Tibial nerve (tissue), 4 donors: ENCODE results near the gene DHFR. TPM values are rescaled to one million over a fixed set of nuclear protein-coding genes. Genes with fewer than 3 reads are reported as not detected.

ENCODE experiments used
- DNase-seq, 2 donors: peaks; one replicate each; pipeline ENCODE4 v3.0.0-alpha.2; 2019; ENCODE audit warnings: low spot score in 2 of 2
- H3K27ac ChIP-seq, 4 donors: fragments of 200-600 bp; sonication (generic) in 3 of 4; one replicate each; pipeline ENCODE4 v1.5.1; 2017 to 2019; ENCODE audit warnings: mild to moderate bottlenecking in 1 of 4
- H3K27me3 ChIP-seq, 2 donors: fragments of 200-600 bp; sonication (generic) in 1 of 2; one replicate each; pipeline versions ENCODE4 v1.5.1 to v1.6.0; 2017 to 2019
- H3K36me3 ChIP-seq, 3 donors: fragments of 200-600 bp; sonication (generic); one replicate each; pipeline ENCODE4 v1.5.1; 2018 to 2019
- H3K4me1 ChIP-seq, 4 donors: fragments of 200-600 bp; sonication (generic) in 3 of 4; one replicate each; pipeline ENCODE4 v1.5.1; 2017 to 2019
- H3K4me3 ChIP-seq, 4 donors: fragments of 200-600 bp; sonication (generic) in 3 of 4; one replicate each; pipeline ENCODE4 v1.5.1; 2017 to 2019; ENCODE audit warnings: mild to moderate bottlenecking in 1 of 4, moderate library complexity in 1 of 4
- H3K9me3 ChIP-seq, 4 donors: fragments of 200-600 bp; sonication (generic) in 3 of 4; one replicate each; pipeline ENCODE4 v1.5.1; 2017 to 2019
- EP300 ChIP-seq, 2 donors: sonication (generic); formaldehyde crosslinking; IDR thresholded peaks; one replicate each; pipeline ENCODE4 v1.6.1; 2017; ENCODE audit warnings: antibody characterized with exemption in 2 of 2, mild to moderate bottlenecking in 1 of 2
- POLR2A ChIP-seq, 2 donors: fragments of 450-650 bp; IDR thresholded peaks; one replicate each; pipeline ENCODE4 v1.6.1; 2017; ENCODE audit warnings: antibody characterized with exemption in 2 of 2, mild to moderate bottlenecking in 2 of 2, moderate library complexity in 2 of 2
- WGBS, 2 donors: methylation state at CpG; one replicate each; pipeline ENCODE4 v1.1.5; 2018; 5-methylcytosine and 5-hydroxymethylcytosine counted together
- total RNA-seq, 4 donors: library from RNA; depleted of rRNA; stranded (reverse); fragments of >200 nt; gene quantifications; one replicate each; pipeline ENCODE4 v1.1.0, GENCODE V29; 2016
- TF ChIP-seq, protein P1 (sequence below), 5 experiments: fragments of 200-600 bp in 3 of 5; fragments of 450-650 bp in 2 of 5; sonication (generic) in 3 of 5; IDR thresholded peaks; one replicate each; pipeline ENCODE4 v1.5.1; 2016 to 2019; ENCODE audit warnings: antibody characterized with exemption in 5 of 5, mild to moderate bottlenecking in 3 of 5, moderate library complexity in 2 of 5

Gene DHFR
- total RNA-seq, 4 donors from 2014 or later = 4.8 to 20.8 (median 12.0) TPM

DNA sequence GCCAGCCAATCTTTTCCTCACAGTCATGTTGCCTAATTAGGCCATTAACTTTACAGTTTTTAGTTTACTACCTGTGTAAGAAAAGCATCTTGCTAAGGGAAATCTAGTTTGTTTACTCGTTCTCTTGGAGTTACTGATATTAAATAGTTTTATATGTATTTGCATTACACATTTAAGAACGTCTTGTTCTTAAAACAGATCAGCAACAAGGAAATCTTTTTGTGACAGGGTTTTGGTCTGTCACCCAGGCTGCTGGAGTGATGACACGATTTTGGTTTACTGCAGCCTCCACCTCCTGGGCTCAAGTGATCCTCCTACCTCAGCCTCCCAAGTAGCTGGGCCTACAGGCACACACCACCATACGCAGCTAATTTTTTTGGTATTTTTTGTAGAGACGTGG is 29.6 kb downstream of the DHFR start:
- no peak for TF ChIP-seq EP300 (IDR thresholded peaks at IDR 0.05)
- TF ChIP-seq, protein P1, sequence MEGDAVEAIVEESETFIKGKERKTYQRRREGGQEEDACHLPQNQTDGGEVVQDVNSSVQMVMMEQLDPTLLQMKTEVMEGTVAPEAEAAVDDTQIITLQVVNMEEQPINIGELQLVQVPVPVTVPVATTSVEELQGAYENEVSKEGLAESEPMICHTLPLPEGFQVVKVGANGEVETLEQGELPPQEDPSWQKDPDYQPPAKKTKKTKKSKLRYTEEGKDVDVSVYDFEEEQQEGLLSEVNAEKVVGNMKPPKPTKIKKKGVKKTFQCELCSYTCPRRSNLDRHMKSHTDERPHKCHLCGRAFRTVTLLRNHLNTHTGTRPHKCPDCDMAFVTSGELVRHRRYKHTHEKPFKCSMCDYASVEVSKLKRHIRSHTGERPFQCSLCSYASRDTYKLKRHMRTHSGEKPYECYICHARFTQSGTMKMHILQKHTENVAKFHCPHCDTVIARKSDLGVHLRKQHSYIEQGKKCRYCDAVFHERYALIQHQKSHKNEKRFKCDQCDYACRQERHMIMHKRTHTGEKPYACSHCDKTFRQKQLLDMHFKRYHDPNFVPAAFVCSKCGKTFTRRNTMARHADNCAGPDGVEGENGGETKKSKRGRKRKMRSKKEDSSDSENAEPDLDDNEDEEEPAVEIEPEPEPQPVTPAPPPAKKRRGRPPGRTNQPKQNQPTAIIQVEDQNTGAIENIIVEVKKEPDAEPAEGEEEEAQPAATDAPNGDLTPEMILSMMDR (IDR thresholded peaks at IDR 0.05) = no peak

GRCh38 chr5:80623999-80624398 is 30.8 kb downstream of the DHFR start:
- H3K27me3 ChIP-seq = no peaks in the 10 kb centered on the region
- no peak overlapping the region for H3K27ac ChIP-seq
- no peak for DNase-seq
- H3K4me3 ChIP-seq = no peak overlapping the region
- TF ChIP-seq, protein P1 (IDR thresholded peaks at IDR 0.05) = no peak
- TF ChIP-seq POLR2A (IDR thresholded peaks at IDR 0.05) = no peak
- no peak for TF ChIP-seq EP300 (IDR thresholded peaks at IDR 0.05)
- no peaks in the 10 kb centered on the region for H3K4me1 ChIP-seq
- H3K9me3 ChIP-seq = no peaks in the 10 kb centered on the region
- 20 to 34% methylated on average over 4 of the region's 4 CpGs for WGBS, 2 donors
- peaks cover 0 to 9% (median 0%) of the 10 kb centered on the region in 3 donors for H3K36me3 ChIP-seq

More for the DNA sequence above, 29.6 kb downstream of the DHFR start:
- Histone ChIP-seq H3K36me3 (peaks cover 0 to 20% (median 0%) of the 10 kb centered on the region in 3 donors), H3K27ac (no peak overlapping the region), H3K27me3 (no peaks in the 10 kb centered on the region), H3K9me3 (no peaks in the 10 kb centered on the region), H3K4me3 (no peak overlapping the region), H3K4me1 (no peaks in the 10 kb centered on the region)
- no peak for DNase-seq
- WGBS, 2 donors = 91 to 92% methylated on average over 5 of the region's 5 CpGs

GRCh38 chr5:80622756-80623155 is 32.0 kb downstream of the DHFR start:
- no peak overlapping the region for H3K27ac ChIP-seq
- H3K27me3 ChIP-seq = no peaks in the 10 kb centered on the region
- WGBS, 2 donors = 96 to 97% methylated on average over 2 of the region's 2 CpGs
- H3K4me3 ChIP-seq = no peak overlapping the region
- peaks cover 0 to 9% (median 0%) of the 10 kb centered on the region in 3 donors for H3K36me3 ChIP-seq
- DNase-seq = no peak
- H3K4me1 ChIP-seq = no peaks in the 10 kb centered on the region
- no peaks in the 10 kb centered on the region for H3K9me3 ChIP-seq
- TF ChIP-seq, protein P1 (IDR thresholded peaks at IDR 0.05) = no peak
- no peak for TF ChIP-seq POLR2A (IDR thresholded peaks at IDR 0.05)
- TF ChIP-seq EP300 (IDR thresholded peaks at IDR 0.05) = no peak

DNA sequence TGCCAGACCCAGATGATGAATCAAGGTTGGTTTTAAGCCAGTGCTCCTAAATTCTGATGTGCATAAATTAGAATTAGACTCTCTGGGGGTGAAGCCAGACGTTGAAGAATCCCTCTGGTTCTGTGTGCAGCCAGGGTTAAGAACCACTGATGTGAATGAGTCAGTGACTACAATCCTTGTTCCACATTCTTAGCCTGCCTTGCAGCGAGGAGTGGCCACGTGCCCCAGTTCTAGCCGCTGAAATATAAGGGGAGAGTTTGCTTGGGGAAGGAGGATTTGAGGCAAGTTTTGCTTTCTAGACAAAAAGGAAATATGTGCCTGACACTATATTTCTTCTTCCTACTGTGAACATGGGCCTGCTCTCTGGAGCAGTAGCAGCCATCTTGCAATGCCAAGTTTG is 34.6 kb downstream of the DHFR start:
- Histone ChIP-seq H3K27me3 (no peaks in the 10 kb centered on the region), H3K9me3 (no peaks in the 10 kb centered on the region), H3K27ac (no peak overlapping the region), H3K36me3 (peaks cover 0 to 9% (median 0%) of the 10 kb centered on the region in 3 donors), H3K4me1 (peaks cover 0 to 4% (median 0%) of the 10 kb centered on the region in 4 donors), H3K4me3 (no peak overlapping the region)
- TF ChIP-seq, protein P1 (IDR thresholded peaks at IDR 0.05) = no peak
- TF ChIP-seq EP300 (IDR thresholded peaks at IDR 0.05) (no peak), POLR2A (IDR thresholded peaks at IDR 0.05) (no peak)
- DNase-seq = no peak
- WGBS, 2 donors = 48 to 60% methylated on average over 4 of the region's 4 CpGs

DNA sequence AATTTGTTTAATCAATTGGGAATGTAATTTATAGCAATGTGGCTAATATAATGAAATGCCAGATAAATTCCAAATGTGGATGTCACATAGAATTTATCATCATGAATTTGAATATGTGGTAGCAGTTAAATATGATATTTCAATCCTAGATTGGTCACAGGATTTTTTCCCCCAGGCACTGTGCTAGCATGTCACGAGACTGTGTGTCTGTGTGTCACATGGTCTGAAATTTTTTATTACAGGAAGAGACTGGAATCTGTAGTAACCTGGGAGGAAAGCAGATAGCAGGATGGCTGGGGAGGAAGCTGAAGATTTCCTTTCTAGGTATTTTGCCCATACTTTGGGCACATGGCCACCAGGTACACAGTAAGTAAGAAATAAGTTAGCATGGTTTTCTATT is 35.7 kb downstream of the DHFR start:
- H3K27ac ChIP-seq = no peak overlapping the region
- H3K4me3 ChIP-seq = no peak overlapping the region
- H3K36me3 ChIP-seq = peaks cover 0 to 9% (median 0%) of the 10 kb centered on the region in 3 donors
- no peaks in the 10 kb centered on the region for H3K27me3 ChIP-seq
- no peak for DNase-seq
- WGBS, 2 donors = 90 to 98% methylated on average over 1 of the region's 1 CpG
- H3K4me1 ChIP-seq = peaks cover 0 to 4% (median 0%) of the 10 kb centered on the region in 4 donors
- TF ChIP-seq EP300 (IDR thresholded peaks at IDR 0.05) (no peak), POLR2A (IDR thresholded peaks at IDR 0.05) (no peak)
- TF ChIP-seq, protein P1 (IDR thresholded peaks at IDR 0.05) = no peak
- H3K9me3 ChIP-seq = no peaks in the 10 kb centered on the region
